CD14-positive monocyte (primary cell): ENCODE measurements around the gene ACTL8. TPM values are rescaled to one million over a fixed set of nuclear protein-coding genes. Genes with fewer than 3 reads are reported as not detected.
A peak's percentile ranks its signal among the peaks of the same experiment; 100 is the strongest.

ENCODE experiments used
- DNase-seq, 3 donors: peaks; one replicate each; pipeline ENCODE4 v3.0.0-alpha.2; 2011 to 2022
- H2AFZ ChIP-seq: 2 replicates; pipeline ENCODE4 v1.6.0; 2012; ENCODE audit warnings: mild to moderate bottlenecking, low read depth, low read length, inconsistent platforms; ENCODE audit not compliant: insufficient read depth, poor library complexity, severe bottlenecking
- H3K27ac ChIP-seq, 2 donors: 1 replicate in 1 of 2; 2 replicates in 1 of 2; pipeline ENCODE4 v1.5.1; 2012 to 2013; ENCODE audit warnings: low read length in 2 of 2, control low read depth in 1 of 2, inconsistent platforms in 1 of 2, low read depth in 1 of 2, mild to moderate bottlenecking in 1 of 2
- H3K27me3 ChIP-seq, 2 donors: one replicate each; pipeline versions ENCODE4 v1.6.0 to v1.6.1; 2011 to 2013; ENCODE audit warnings: low read length in 2 of 2; ENCODE audit not compliant: control insufficient read depth in 2 of 2, insufficient read depth in 2 of 2
- H3K36me3 ChIP-seq, 2 donors: replicated peaks in 1 of 2; 1 replicate in 1 of 2; 2 replicates in 1 of 2; pipeline versions ENCODE4 v1.5.1 to v1.6.1; 2012 to 2013; ENCODE audit warnings: low read length in 2 of 2, control low read depth in 1 of 2, inconsistent platforms in 1 of 2, mild to moderate bottlenecking in 1 of 2; ENCODE audit not compliant: insufficient read depth in 2 of 2, control insufficient read depth in 1 of 2
- H3K4me1 ChIP-seq, 2 donors: 1 replicate in 1 of 2; 2 replicates in 1 of 2; pipeline versions ENCODE4 v1.5.1 to v1.6.1; 2012 to 2013; ENCODE audit warnings: low read length in 2 of 2, control low read depth in 1 of 2, inconsistent platforms in 1 of 2, mild to moderate bottlenecking in 1 of 2, moderate library complexity in 1 of 2; ENCODE audit not compliant: insufficient read depth in 2 of 2, control insufficient read depth in 1 of 2
- H3K4me2 ChIP-seq: replicated peaks from 2 replicates; pipeline ENCODE3; 2012; ENCODE audit warnings: low read length, moderate library complexity, mild to moderate bottlenecking; ENCODE audit not compliant: poor library complexity, severe bottlenecking; ENCODE audit errors: extremely low read depth
- H3K4me3 ChIP-seq, 3 experiments: fragments of 200-600 bp in 1 of 3; sonication (generic) in 1 of 3; replicated peaks in 1 of 3; 1 replicate in 2 of 3; 2 replicates in 1 of 3; pipeline ENCODE4 v1.5.1; 2011 to 2013; ENCODE audit warnings: low read length in 3 of 3, mild to moderate bottlenecking in 3 of 3, control low read depth in 2 of 3, low read depth in 2 of 3, inconsistent platforms in 1 of 3, moderate library complexity in 1 of 3
- H3K79me2 ChIP-seq: 2 replicates; pipeline ENCODE4 v1.6.0; 2012; ENCODE audit warnings: mild to moderate bottlenecking, control low read depth, inconsistent platforms, low read length, moderate library complexity; ENCODE audit not compliant: insufficient read depth
- H3K9ac ChIP-seq: 2 replicates; pipeline ENCODE4 v1.6.0; 2017; ENCODE audit warnings: low read length, mild to moderate bottlenecking; ENCODE audit not compliant: insufficient read depth, poor library complexity, severe bottlenecking
- H3K9me3 ChIP-seq, 2 donors: replicated peaks in 1 of 2; 1 replicate in 1 of 2; 2 replicates in 1 of 2; pipeline versions ENCODE4 v1.5.1 to v1.6.1; 2012 to 2013; ENCODE audit warnings: low read length in 2 of 2, control low read depth in 1 of 2; ENCODE audit not compliant: control insufficient read depth in 1 of 2, insufficient read depth in 1 of 2
- H4K20me1 ChIP-seq: 2 replicates; pipeline ENCODE4 v1.6.0; 2012; ENCODE audit warnings: mild to moderate bottlenecking, low read length, control low read depth, moderate library complexity; ENCODE audit not compliant: insufficient read depth
- H3K27ac Mint-ChIP-seq, 7 donors: one replicate each; pipeline ENCODE4 v1.8.0; 2020; ENCODE audit warnings: mild to moderate bottlenecking in 7 of 7, mixed read lengths in 7 of 7, moderate library complexity in 6 of 7, inconsistent platforms in 2 of 7
- H3K27me3 Mint-ChIP-seq, 3 donors: one replicate each; pipeline ENCODE4 v1.8.0; 2021 to 2022; ENCODE audit warnings: low read depth in 3 of 3, mild to moderate bottlenecking in 3 of 3, mixed read lengths in 3 of 3, moderate library complexity in 3 of 3, inconsistent platforms in 1 of 3
- H3K36me3 Mint-ChIP-seq, 2 donors: one replicate each; pipeline ENCODE4 v1.8.0; 2020; ENCODE audit warnings: mixed read lengths in 2 of 2, inconsistent platforms in 1 of 2, mild to moderate bottlenecking in 1 of 2
- H3K4me1 Mint-ChIP-seq: one replicate; pipeline ENCODE4 v1.8.0; 2020; ENCODE audit warnings: mild to moderate bottlenecking, mixed read lengths
- H3K4me3 Mint-ChIP-seq, 2 donors: one replicate each; pipeline ENCODE4 v1.8.0; 2020; ENCODE audit warnings: mild to moderate bottlenecking in 2 of 2, mixed read lengths in 2 of 2, moderate library complexity in 1 of 2
- H3K9me3 Mint-ChIP-seq, 7 donors: one replicate each; pipeline ENCODE4 v1.8.0; 2020 to 2022; ENCODE audit warnings: mixed read lengths in 7 of 7, mild to moderate bottlenecking in 6 of 7, moderate library complexity in 6 of 7, inconsistent platforms in 2 of 7
- CTCF ChIP-seq: fragments of 200-600 bp; IDR thresholded peaks from one replicate; pipeline ENCODE4 v1.8.0; 2022; ENCODE audit warnings: antibody characterized with exemption, mild to moderate bottlenecking
- WGBS: methylation state at CpG from one replicate; pipeline ENCODE4 v1.1.5; 2013; ENCODE audit warnings: missing lambda C conversion rate; ENCODE audit not compliant: insufficient coverage; 5-methylcytosine and 5-hydroxymethylcytosine counted together
- intact Hi-C, 2 donors: fragments of 100-400 bp; cut with micrococcal nuclease; formaldehyde crosslinking; loops; one replicate each; pipeline versions ENCODE4 v1.15.0 to v1.15.1; 2023
- polyA plus RNA-seq, 3 donors: library from polyadenylated mRNA; depleted of rRNA in 1 of 3; unstranded in 2 of 3; stranded (reverse) in 1 of 3; fragments of 300-500 nt in 2 of 3; fragments of >200 nt in 1 of 3; fragmentation: Illumina TruSeq in 2 of 3; gene quantifications; 1 replicate in 2 of 3; 2 replicates in 1 of 3; pipeline ENCODE4 v1.2.3, GENCODE V29; 2012 to 2021

Gene ACTL8
- polyA plus RNA-seq, 3 donors: not detected

DNA sequence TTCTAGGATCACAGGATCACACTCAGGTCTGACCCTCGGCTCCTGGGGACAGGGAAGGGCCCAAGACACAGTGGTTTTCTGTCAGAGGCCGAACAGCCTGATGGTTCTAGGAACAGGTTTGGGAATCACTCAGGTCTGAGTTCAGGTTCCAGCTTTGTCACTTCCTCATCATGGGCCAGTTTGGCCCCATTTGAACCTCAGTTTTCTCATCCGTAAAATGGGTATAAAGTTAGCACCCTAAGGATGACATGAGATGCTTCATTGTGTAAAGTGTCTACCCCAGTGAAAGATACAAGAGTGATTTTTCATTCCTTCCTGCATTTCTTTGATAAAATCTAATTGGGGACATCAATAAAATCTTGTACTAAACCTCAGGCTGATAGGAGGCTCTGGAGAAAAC, 11.2 kb upstream of the ACTL8 start:
- 96% methylated on average over 2 of the region's 3 CpGs for WGBS
- Histone ChIP-seq H4K20me1 (no peaks in the 10 kb centered on the region), H3K27ac (no peak overlapping the region), H3K27me3 (no peaks in the 10 kb centered on the region), H3K4me2 (no peak overlapping the region), H3K79me2 (no peaks in the 10 kb centered on the region), H3K9me3 (no peaks in the 10 kb centered on the region), H3K4me1 (no peaks in the 10 kb centered on the region), H3K4me3 (no peak overlapping the region), H2AFZ (no peak overlapping the region), H3K9ac (no peak overlapping the region), H3K36me3 (no peaks in the 10 kb centered on the region)
- TF ChIP-seq CTCF: no peak
- Mint-ChIP-seq H3K27ac (no peak overlapping the region), H3K36me3 (no peaks in the 10 kb centered on the region), H3K27me3 (peaks cover 11 to 25% (median 17%) of the 10 kb centered on the region in 3 donors), H3K4me1 (no peaks in the 10 kb centered on the region), H3K4me3 (no peak overlapping the region), H3K9me3 (peaks cover 0 to 2% (median 0%) of the 10 kb centered on the region in 7 donors)
- DNase-seq: no peak
- intact Hi-C loops: no loop called here

GRCh38 chr1:17744666-17745478, 10.3 kb upstream of the ACTL8 start:
- Mint-ChIP-seq H3K36me3 (no peaks in the 10 kb centered on the region), H3K27ac (no peak overlapping the region), H3K4me3 (peak overlapping the region in 1 of 2 donors; percentile 28), H3K4me1 (no peaks in the 10 kb centered on the region), H3K9me3 (no peaks in the 10 kb centered on the region), H3K27me3 (peaks cover 12 to 26% (median 17%) of the 10 kb centered on the region in 3 donors)
- Histone ChIP-seq H3K27me3 (no peaks in the 10 kb centered on the region), H2AFZ (no peak overlapping the region), H3K9ac (no peak overlapping the region), H3K9me3 (no peaks in the 10 kb centered on the region), H3K27ac (no peak overlapping the region), H4K20me1 (no peaks in the 10 kb centered on the region), H3K4me3 (no peak overlapping the region), H3K4me2 (no peak overlapping the region), H3K79me2 (no peaks in the 10 kb centered on the region), H3K4me1 (no peaks in the 10 kb centered on the region), H3K36me3 (no peaks in the 10 kb centered on the region)
- WGBS: 88% methylated on average over 11 of the region's 11 CpGs
- intact Hi-C loops: no loop called here
- TF ChIP-seq CTCF: no peak
- DNase-seq: no peak
